OCI-LY7 (cell line): ENCODE measurements around the gene NVL.

Source experiments
- EZH2phosphoT487 ChIP-seq: fragments of 200-600 bp; sonication (generic); IDR thresholded peaks from 2 replicates; pipeline ENCODE4 v1.6.1; 2018; ENCODE audit warnings: low read depth, borderline replicate concordance, mild to moderate bottlenecking, mixed run types, antibody characterized with exemption, low read length, moderate library complexity, mixed read lengths
- TF ChIP-seq, protein P1 (sequence below): fragments of 200-600 bp; sonication (generic); conservative IDR thresholded peaks from 2 replicates; pipeline ENCODE4 v1.5.1; 2014; ENCODE audit warnings: mild to moderate bottlenecking, antibody characterized with exemption, low read length, moderate library complexity, mixed read lengths

DNA sequence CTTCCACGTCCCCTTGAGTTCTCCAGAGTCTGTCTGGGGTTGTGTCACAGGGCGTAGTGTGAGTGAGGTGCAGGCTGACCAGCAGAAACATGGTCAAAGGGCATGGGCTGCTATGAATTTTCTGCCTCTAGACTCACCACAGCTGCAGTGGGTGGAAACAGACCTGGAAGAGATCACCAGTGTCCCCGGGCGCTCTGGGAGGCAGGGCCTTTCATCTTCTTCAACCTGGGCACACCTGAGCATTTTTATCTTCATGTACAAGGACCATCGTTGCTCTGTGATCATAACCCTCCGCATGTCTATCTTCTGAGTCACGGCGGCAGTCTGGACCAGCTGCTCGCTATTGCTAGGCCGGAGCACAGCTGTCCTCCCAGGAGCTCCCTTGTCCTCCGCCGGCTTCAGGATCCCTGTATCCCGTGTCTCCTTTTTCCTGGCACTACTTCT lies 117.3 kb downstream of the NVL start:
- TF ChIP-seq, protein P1, sequence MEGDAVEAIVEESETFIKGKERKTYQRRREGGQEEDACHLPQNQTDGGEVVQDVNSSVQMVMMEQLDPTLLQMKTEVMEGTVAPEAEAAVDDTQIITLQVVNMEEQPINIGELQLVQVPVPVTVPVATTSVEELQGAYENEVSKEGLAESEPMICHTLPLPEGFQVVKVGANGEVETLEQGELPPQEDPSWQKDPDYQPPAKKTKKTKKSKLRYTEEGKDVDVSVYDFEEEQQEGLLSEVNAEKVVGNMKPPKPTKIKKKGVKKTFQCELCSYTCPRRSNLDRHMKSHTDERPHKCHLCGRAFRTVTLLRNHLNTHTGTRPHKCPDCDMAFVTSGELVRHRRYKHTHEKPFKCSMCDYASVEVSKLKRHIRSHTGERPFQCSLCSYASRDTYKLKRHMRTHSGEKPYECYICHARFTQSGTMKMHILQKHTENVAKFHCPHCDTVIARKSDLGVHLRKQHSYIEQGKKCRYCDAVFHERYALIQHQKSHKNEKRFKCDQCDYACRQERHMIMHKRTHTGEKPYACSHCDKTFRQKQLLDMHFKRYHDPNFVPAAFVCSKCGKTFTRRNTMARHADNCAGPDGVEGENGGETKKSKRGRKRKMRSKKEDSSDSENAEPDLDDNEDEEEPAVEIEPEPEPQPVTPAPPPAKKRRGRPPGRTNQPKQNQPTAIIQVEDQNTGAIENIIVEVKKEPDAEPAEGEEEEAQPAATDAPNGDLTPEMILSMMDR, result no peak
- no peak for TF ChIP-seq EZH2phosphoT487
